H4 (cell line): ENCODE data around the gene GAS7. TPM values are rescaled to one million over a fixed set of nuclear protein-coding genes. Genes with fewer than 3 reads are reported as not detected.
"Not testable (repeated sequence)": the region's sequence is repeated elsewhere in the genome, so short reads cannot be mapped to it uniquely, and the experiment has no call there.

Experiments
- DNase-seq: peaks from one replicate; pipeline ENCODE4 v3.0.0-alpha.2; 2015; ENCODE audit warnings: low spot score
- total RNA-seq: library from RNA; depleted of rRNA; stranded (reverse); fragments of >200 nt; shearing (Covaris generic); gene quantifications from 2 replicates; pipeline ENCODE4 v1.2.3, GENCODE V29; 2014

GAS7 gene
- total RNA-seq, 1 experiment from 2014 or later = 1.1 TPM

DNA sequence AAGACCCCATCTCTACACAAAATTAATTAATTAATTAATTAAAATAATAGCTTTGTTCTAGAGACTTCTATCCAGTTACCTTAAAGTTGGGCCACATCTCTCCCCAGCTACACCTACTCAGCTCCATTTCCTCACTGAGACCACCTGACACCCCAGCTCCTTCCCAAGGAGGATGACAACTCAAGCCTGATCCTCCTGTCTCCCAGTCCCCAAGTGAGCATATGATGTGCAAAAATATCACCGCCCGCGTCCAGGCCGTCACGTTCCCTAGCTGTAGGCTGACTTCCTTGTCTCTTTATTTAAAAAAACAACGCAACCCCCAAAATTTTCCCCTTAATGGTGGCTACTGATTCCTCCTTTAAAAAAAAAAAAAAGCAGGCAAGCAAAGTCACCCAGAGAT, 173.2 kb downstream of the GAS7 start:
- no peak for DNase-seq

DNA sequence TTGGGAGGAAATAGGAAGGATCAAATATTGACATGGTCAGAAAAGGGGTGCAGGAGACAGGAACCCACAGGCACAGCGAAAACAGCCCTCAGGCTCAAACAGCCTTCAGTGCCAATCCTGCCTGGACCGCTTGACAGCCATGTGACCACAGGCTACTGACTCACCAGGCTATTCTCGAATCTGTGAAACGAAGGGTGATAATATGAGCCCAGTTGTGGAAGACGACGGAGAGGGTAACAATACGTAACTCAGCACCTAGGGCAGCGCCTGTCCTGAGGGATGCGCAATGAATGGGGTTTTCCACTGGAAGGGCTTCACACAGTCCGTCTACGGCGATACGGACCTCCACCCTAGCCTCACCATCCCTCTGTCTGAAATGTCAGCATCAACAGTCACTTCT, 176.0 kb downstream of the GAS7 start:
- peak; percentile 7 for DNase-seq

DNA sequence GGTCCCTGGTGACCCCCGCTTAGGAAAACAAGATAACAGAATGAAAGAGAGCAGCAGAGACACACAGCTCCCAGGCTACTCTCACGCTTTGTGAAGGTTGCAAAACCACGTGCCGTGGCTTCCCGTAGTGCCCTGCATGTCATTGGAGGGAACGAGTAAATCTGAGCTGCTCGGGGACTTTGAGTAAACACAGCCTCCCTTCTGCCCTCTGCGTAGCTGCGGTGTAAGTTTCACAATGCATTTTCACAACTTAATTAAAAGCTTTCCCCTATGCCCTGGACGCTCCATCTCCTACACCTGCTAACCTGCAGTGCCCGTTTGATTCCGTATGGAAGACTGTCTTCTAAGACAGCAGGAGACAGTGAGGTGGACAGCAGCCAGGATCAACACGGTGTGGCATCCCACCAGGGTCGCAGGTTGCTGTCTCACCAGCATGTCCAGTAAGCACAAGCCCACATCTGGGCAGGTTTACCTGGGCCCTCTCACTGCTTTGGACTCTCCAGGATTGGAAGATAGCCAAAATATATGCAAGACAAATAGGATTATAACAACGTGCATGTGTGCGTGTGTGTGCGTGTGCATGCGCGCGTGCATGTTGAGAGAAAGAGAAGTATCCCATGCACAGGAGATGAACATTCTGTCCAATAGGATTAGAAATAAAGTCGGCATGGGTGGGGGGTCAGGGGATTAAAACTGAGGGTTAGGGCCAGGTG, 177.0 kb downstream of the GAS7 start:
- DNase-seq = peak; percentile 41

DNA sequence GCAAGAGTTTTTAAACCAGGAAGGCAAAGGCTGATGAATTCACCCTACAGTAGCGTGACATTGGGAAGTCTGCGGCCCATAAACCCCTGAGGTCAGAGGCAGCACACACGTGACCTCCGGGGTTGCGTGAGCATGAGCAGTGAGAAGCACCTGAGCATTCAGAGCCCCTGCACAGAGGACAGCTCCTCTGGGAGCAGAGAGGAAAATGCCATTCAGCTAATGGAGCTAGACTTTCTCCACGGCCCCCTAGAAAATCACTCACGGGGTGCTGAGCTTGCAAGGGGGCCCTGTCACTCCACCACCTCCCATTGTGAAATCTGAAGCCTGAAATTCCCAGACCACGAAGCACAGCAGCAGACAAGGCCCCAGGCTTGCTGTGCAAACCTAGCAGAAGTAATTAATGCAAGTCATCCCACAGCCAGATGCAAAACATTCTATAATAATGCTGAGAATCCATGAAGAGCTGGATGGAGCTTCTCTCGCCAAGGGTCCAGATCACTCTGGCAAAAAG, 178.4 kb downstream of the GAS7 start:
- DNase-seq = peak; percentile 11

DNA sequence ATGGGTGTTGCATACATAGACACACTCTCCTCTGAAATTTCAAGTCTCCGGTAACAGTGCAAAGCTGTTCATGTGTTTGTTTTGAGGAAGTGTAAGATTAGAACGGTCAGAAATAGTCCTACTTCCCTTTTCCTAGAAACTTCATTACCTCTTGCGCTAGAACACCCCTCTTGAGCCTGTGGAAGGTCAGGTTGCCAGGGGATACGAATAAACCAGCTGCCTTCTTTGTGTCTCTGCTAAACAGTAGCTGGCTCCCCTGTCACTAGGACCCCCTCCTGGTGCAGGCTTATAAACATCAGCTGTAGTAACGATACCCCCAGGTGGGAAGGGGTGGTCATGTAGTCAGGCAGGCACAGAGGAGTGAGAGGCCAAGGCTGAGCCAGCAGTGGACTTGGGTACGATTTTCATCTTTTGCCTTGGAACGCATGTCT, 179.9 kb downstream of the GAS7 start:
- DNase-seq = no peak

- not testable (repeated sequence) for DNase-seq
Observed at GRCh38 chr17:10016958-10017570, 181.3 kb downstream of the GAS7 start.

- DNase-seq = peak; percentile 42
Observed at GRCh38 chr17:10013365-10014112, 184.9 kb downstream of the GAS7 start.

GRCh38 chr17:10010752-10011151, 187.7 kb downstream of the GAS7 start:
- DNase-seq = no peak

- DNase-seq = no peak
Observed at GRCh38 chr17:10003705-10004104, 194.7 kb downstream of the GAS7 start.

GRCh38 chr17:10002567-10003360, 195.6 kb downstream of the GAS7 start:
- not testable (repeated sequence) for DNase-seq

DNA sequence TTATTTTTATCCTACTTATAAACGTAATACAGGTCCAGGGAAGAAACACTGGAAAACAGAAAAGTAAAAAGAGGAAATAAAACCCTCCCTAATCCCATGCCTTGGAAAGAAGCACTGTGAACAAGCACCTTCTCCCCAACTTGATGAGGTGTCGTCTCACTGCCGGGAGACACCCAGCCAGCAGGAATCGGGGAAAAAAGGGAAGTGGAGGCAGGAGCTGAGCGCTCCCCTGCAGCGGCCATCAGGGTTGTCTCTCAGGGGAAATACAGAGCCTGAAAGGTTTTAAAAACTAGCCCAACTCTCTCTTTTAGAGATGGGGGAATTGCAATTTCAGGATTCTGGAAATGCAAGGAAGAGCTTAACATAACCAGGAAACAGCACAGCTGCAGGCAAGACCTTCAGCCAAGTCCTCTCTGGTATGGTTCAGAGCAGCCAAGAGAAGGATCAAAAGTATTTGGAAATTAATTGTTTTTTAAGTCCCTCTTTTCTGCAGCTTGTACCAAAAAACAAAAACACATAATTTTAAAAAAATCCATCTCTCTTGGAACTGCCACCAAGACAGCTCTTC, 197.0 kb downstream of the GAS7 start:
- no peak for DNase-seq

DNA sequence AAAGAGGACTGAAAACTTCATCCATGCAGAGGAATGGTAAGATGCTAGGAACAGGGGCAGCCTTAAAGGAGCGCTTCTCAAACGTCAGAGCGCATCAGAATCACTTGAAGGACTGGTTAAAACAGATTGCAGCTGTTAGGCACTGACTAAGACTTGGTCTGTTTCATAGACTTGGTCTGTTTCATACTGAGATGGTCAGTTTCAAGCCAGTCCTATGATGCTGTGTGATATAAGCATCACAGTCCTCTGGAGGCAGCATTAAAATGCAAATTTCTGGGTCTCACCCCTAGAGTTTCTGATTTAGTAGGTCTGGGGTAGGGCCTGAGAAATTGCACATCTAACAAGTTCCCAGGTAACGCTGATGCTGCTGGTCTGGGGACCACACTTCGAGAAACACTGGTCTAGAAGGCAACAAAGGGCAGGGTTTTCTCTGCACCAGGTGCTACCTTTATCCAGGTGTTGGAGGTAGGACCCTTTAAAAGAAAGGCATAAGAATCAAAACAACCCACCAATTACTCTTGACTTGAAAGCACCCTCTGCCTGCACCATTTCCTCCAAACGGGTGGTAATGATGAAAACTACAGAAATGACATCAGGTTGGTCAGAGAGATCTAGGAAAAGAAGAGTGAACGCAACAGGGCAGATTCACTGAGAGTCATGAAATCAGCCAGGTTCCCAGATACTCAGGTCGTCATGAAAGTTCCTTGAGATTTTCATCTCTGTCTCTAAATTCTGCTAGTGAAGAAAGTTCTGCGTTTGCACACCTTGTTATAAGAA, 198.3 kb downstream of the GAS7 start:
- no peak for DNase-seq

- DNase-seq = no peak
Observed at GRCh38 chr17:9998060-9998459, 200.3 kb downstream of the GAS7 start.

- DNase-seq = no peak
Observed at GRCh38 chr17:9994761-9995160, 203.6 kb downstream of the GAS7 start.

DNA sequence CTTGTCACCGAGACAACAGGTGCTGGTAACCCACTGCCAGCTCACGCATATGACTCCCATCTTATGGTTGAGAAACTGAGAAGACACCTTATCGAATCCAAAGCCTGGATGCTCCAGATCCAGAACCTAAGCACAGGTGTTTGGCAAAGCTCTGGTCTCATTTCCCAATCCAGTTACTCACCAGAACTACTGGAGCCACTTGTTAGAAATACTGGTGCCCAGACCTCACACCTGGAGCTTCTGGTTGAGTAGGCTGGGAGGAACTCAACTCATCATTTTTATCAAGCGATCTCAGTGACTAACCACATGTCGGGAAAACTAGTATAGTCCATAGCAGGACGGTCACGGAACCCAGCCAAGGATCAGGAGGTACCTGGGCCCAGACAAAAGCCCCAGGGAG, 206.6 kb downstream of the GAS7 start:
- no peak for DNase-seq

- no peak for DNase-seq
Observed at GRCh38 chr17:9991351-9991750, 207.1 kb downstream of the GAS7 start.

DNA sequence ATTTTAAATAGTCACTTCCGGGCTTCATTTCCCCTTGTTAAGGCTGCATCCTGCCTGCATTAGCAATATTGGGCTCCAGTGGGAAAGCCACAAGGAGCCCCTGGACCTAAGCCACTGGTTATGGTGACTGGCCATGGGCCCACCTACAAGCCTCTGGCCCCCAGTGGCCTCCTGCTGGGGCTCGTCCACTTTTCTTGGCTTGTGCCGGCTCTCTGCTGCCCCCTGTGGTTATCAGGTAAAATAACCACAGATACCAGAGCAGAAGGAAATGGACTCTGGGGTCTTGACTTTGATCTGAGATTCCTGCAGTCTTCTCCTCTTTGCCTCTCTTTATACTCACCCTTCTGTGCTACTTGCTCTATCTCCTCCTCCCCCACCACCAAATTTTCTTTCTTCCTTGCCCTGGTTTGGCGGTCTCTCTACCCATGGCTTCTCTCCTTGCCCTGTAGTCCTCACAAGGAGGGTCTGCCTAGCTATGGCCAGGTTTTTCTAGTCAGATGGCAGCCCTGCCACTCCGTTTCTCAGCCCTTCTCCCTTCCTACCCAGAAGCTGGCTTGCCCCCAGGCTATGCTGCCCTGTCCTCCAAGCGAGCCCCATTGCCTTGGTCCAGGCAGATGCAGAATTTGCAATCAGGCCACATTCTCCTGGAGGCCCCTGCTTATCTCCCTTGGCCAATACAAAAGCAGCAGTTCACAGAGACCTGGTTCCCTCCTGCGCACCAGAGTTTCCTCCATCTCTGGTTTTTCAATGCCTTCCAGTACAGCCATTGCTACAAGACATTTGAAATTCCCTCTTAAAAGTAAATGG, 210.4 kb downstream of the GAS7 start:
- DNase-seq = no peak

DNA sequence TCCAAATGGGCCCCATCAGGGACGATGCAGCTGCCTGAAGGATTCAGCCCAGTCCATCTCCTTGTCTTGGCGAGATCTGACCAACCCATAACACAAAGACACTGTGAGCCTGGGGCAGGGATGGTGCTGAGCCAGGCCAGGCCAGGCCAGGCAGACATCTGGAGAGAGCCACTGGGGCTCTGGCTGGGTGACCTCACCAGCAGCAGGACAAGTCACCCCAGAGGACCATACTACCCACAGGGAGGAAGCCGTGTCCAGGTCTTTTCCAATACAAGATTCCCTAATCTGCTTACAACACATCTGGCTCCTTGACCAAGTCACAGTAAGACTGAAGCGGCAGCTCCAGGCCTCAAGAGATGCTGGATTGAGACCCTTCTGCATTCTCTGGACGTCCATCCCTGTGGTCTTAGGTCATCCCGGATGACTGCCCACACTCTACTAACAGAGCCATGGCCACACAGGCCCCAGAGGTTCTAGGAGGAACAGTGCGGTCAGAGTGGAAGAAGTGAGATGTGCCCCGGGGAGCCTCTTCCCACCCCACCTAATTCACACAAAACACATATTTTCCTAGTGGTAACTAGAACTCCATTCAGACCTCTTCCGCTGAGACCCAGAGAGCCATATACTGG, 211.5 kb downstream of the GAS7 start:
- DNase-seq = no peak

DNA sequence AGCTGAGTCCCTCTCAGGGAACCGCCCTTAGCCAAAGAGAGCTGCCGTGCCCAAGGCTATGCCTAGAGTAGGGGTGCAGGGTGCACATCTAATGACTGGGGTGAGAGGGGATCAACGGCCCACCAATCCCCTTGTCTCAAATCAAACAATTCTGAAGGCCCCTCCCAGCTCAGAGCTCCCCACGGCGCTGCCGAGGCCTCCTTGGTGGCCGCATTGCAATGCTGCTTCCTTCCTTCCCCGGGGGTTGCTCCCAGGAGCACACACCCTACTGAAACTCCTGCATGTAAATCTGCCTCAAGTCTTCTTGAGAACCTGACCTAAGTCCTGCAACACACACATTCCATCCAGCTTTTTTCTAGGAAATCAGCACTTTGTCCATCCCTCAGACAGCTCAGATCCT, 212.8 kb downstream of the GAS7 start:
- DNase-seq = no peak
